Tibial artery (tissue), 4 donors: Measurements from ENCODE around the gene ZNF836.
A peak's percentile ranks its signal among the peaks of the same experiment; 100 is the strongest.

Source experiments
- DNase-seq, 2 donors: peaks; one replicate each; pipeline ENCODE4 v3.0.0-alpha.2; 2019
- H3K27ac ChIP-seq, 2 donors: fragments of 200-600 bp; sonication (generic) in 1 of 2; 1 replicate in 1 of 2; 2 replicates in 1 of 2; pipeline ENCODE4 v1.5.1; 2018 to 2019; ENCODE audit warnings: mild to moderate bottlenecking in 1 of 2
- H3K27me3 ChIP-seq, 2 donors: fragments of 200-600 bp; sonication (generic) in 1 of 2; one replicate each; pipeline versions ENCODE4 v1.5.1 to v1.6.0; 2016 to 2019
- H3K36me3 ChIP-seq, 3 donors: fragments of 200-600 bp; sonication (generic) in 2 of 3; one replicate each; pipeline ENCODE4 v1.5.1; 2016 to 2019; ENCODE audit warnings: mild to moderate bottlenecking in 2 of 3
- H3K4me1 ChIP-seq, 4 donors: fragments of 200-600 bp; sonication (generic) in 2 of 4; 1 replicate in 3 of 4; 2 replicates in 1 of 4; pipeline ENCODE4 v1.5.1; 2016 to 2019
- H3K4me3 ChIP-seq, 2 donors: fragments of 200-600 bp; sonication (generic) in 1 of 2; 1 replicate in 1 of 2; 2 replicates in 1 of 2; pipeline ENCODE4 v1.5.1; 2018 to 2019; ENCODE audit warnings: mild to moderate bottlenecking in 2 of 2
- H3K9me3 ChIP-seq, 3 donors: fragments of 200-600 bp; sonication (generic) in 1 of 3; one replicate each; pipeline ENCODE4 v1.5.1; 2016 to 2019
- intact Hi-C: fragments of 100-400 bp; cut with DNase I; formaldehyde crosslinking; loops from one replicate; pipeline ENCODE4 v1.15.0; 2023; ENCODE audit warnings: low total_unique reads
- TF ChIP-seq, protein P1 (sequence below), 2 experiments: fragments of 200-600 bp in 1 of 2; fragments of 450-650 bp in 1 of 2; IDR thresholded peaks; one replicate each; pipeline ENCODE4 v1.5.1; 2017 to 2019; ENCODE audit warnings: antibody characterized with exemption in 2 of 2, mild to moderate bottlenecking in 1 of 2, moderate library complexity in 1 of 2

ZNF836 gene

DNA sequence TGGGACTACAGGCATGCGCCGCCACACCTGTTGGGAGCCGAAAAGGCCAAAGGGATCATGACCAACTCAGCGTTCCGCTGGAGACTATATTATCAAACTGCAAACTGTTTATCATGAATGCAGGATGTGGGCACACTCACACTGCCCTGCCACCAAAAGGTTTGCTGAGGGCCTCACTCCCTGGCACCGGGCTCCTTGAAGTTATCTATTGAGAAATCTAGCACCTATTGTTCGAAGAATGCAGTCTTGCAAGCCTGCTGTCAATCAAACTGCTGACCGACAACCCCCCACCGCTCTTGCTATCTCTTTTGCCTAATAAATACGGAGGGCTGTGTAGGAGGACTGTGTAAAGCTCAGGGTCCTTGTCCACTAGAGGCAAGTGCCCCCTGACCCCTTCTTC is 5.2 kb upstream of the ZNF836 start:
- intact Hi-C loops = loop anchor here (10.0 kb wide), 1 partner anchor 58 kb away; no protein-coding TSS in a partner anchor
- H3K4me1 ChIP-seq = peaks cover 5 to 7% (median 6%) of the 10 kb centered on the region in 4 donors
- H3K36me3 ChIP-seq = no peaks in the 10 kb centered on the region
- TF ChIP-seq, protein P1, sequence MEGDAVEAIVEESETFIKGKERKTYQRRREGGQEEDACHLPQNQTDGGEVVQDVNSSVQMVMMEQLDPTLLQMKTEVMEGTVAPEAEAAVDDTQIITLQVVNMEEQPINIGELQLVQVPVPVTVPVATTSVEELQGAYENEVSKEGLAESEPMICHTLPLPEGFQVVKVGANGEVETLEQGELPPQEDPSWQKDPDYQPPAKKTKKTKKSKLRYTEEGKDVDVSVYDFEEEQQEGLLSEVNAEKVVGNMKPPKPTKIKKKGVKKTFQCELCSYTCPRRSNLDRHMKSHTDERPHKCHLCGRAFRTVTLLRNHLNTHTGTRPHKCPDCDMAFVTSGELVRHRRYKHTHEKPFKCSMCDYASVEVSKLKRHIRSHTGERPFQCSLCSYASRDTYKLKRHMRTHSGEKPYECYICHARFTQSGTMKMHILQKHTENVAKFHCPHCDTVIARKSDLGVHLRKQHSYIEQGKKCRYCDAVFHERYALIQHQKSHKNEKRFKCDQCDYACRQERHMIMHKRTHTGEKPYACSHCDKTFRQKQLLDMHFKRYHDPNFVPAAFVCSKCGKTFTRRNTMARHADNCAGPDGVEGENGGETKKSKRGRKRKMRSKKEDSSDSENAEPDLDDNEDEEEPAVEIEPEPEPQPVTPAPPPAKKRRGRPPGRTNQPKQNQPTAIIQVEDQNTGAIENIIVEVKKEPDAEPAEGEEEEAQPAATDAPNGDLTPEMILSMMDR (IDR thresholded peaks at IDR 0.05) = no peak
- no peak for DNase-seq
- no peak overlapping the region for H3K4me3 ChIP-seq
- H3K27me3 ChIP-seq = no peaks in the 10 kb centered on the region
- no peak overlapping the region for H3K27ac ChIP-seq
- H3K9me3 ChIP-seq = no peaks in the 10 kb centered on the region

DNA sequence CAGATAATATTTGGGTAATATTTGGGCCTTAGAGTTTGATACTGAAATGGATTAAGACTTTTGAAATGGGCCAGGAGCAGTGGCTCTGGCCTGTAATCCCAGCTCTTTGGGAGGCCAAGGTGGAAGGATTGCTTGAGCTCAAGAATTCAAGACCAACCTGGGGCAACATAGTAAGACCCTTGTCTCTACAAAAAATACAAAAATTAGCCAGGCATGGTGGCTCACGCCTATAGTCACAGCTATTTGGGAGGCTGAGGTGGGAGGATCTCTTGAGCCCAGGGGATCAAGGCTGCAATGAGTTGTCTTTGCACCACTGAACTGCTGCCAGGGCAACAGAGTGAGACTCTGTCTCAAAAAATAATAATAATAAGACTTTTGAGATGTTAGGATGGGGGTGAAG is 926 bp upstream of the ZNF836 start:
- intact Hi-C loops = loop anchor here (10.0 kb wide), 1 partner anchor 62 kb away; no protein-coding TSS in a partner anchor
- peaks cover 6 to 17% (median 11%) of the 10 kb centered on the region in 4 donors for H3K4me1 ChIP-seq
- TF ChIP-seq, protein P1 (IDR thresholded peaks at IDR 0.05) = no peak
- no peaks in the 10 kb centered on the region for H3K27me3 ChIP-seq
- no peak for DNase-seq
- H3K27ac ChIP-seq = peak overlapping the region; percentile 89 to 93
- H3K4me3 ChIP-seq = no peak overlapping the region
- H3K9me3 ChIP-seq = no peaks in the 10 kb centered on the region
- peaks cover 11 to 16% (median 14%) of the 10 kb centered on the region in 3 donors for H3K36me3 ChIP-seq

DNA sequence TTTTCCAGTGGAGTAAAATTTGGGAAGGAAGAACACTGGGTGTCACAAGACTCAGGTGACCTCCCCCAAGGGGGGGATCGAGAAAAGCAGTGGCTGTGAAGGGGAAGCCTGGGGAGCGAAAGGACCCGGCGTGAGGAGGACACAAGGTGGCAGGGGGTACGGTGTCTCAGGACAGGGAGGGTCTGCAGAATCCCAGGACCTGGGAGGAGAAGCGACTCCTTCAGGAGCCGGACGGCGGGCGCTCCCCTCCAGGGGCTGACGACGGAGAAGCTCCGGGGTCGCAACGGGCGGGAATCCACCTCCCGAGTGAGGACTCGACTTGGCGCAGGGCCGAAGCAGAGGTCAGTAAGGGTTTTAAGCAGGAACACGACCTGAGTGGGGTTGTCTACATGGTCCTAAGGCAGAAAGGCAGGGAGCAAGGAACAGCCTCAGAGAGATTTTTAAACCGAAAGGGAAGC is 529 bp downstream of the ZNF836 start:
- Histone ChIP-seq H3K36me3 (peaks cover 18 to 26% (median 23%) of the 10 kb centered on the region in 3 donors), H3K4me1 (peaks cover 6 to 17% (median 11%) of the 10 kb centered on the region in 4 donors), H3K4me3 (peak overlapping the region; percentile 89 to 90), H3K27ac (peak overlapping the region; percentile 89 to 93), H3K27me3 (no peaks in the 10 kb centered on the region), H3K9me3 (no peaks in the 10 kb centered on the region)
- DNase-seq = peak in 1 of 2 donors; percentile 66
- TF ChIP-seq, protein P1 (IDR thresholded peaks at IDR 0.05) = no peak
- intact Hi-C loops = loop anchor here (1.0 to 10.0 kb wide), 2 partner anchors 32 to 64 kb away; partner anchors contain the start of gene ZNF616

DNA sequence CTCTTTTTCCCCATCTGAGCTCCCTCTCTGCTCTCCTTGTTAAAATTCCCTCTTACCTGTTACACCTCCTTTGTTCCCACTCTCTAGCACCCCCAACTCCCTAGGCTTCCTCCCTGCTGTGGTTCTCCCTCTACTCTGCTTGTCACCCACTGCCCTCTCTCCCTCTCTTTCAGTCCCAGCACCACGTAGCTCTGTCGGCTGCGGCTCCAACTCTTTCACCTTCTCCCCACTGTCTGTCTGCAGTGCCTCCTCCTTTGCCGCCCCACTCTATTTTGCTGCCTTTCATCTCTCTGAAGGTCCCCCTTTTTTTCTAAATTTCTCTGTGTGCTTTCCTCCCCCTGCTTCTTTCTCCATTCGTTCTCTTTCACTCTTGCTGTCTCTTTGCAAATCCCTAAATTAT is 1.1 kb downstream of the ZNF836 start:
- intact Hi-C loops = loop anchor here (1.0 to 10.0 kb wide), 2 partner anchors 31 to 64 kb away; partner anchors contain the start of gene ZNF616
- no peak for DNase-seq
- H3K4me1 ChIP-seq = peaks cover 6 to 17% (median 11%) of the 10 kb centered on the region in 4 donors
- H3K27ac ChIP-seq = peak overlapping the region; percentile 89 to 93
- peak overlapping the region; percentile 89 to 90 for H3K4me3 ChIP-seq
- peaks cover 22 to 32% (median 29%) of the 10 kb centered on the region in 3 donors for H3K36me3 ChIP-seq
- TF ChIP-seq, protein P1 (IDR thresholded peaks at IDR 0.05) = no peak
- no peaks in the 10 kb centered on the region for H3K9me3 ChIP-seq
- no peaks in the 10 kb centered on the region for H3K27me3 ChIP-seq

DNA sequence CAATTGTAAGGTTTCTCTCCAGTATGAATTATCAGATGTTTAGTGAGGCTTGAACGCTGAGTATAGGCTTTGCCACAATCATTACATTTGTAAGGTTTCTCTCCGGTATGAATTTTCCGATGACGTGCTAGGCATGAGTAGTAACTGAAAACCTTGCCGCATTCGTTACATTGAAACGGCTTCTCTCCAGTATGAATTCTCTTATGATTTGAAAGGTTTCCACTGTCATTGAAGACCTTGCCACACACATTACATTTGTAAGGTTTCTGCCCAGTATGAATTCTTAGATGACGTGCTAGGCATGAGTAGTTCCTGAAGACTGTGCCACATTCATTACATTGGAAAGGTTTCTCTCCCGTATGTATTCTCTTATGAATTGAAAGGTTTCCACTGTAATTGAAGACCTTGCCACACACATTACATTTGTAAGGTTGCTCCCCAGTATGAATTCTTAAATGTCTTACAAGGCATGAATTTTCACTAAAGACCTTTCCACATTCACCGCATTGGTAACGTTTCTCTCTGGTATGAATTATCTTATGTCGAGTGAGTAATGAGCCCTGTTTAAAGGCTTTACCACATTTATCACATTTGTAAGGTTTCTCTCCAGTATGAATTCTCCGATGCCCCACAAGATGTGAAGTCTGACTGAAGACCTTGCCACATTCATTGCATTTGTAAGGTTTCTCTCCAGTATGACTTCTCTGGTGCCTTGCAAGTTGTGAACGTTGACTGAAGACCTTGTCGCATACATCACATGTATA is 15.6 kb downstream of the ZNF836 start:
- H3K36me3 ChIP-seq = peaks cover 66 to 75% (median 75%) of the 10 kb centered on the region in 3 donors
- peaks cover 6 to 66% (median 35%) of the 10 kb centered on the region in 3 donors for H3K9me3 ChIP-seq
- intact Hi-C loops = no loop called here
- no peak for DNase-seq
- no peak overlapping the region for H3K27ac ChIP-seq
- TF ChIP-seq, protein P1 (IDR thresholded peaks at IDR 0.05) = no peak
- no peaks in the 10 kb centered on the region for H3K4me1 ChIP-seq
- H3K27me3 ChIP-seq = no peaks in the 10 kb centered on the region
- H3K4me3 ChIP-seq = no peak overlapping the region
